Keratinocyte (primary cell): ENCODE data around the gene C4orf50. TPM values are rescaled to one million over a fixed set of nuclear protein-coding genes. Genes with fewer than 3 reads are reported as not detected.

Source experiments
- DNase-seq: peaks from one replicate; pipeline ENCODE4 v3.0.0-alpha.2; 2011; ENCODE audit warnings: low read depth, missing footprints, low spot score
- FAIRE-seq: peaks from 2 replicates; lab custom pipeline; 2011; peaks lifted over from hg19 to GRCh38; lab: Jason Lieb, UNC
- H2AFZ ChIP-seq: 2 replicates; pipeline ENCODE4 v1.6.0; 2012; ENCODE audit warnings: low read length, control low read depth, inconsistent platforms; ENCODE audit not compliant: control insufficient read depth
- H3K27ac ChIP-seq: 2 replicates; pipeline ENCODE4 v1.5.1; 2011; ENCODE audit warnings: low read length; ENCODE audit not compliant: control insufficient read depth, insufficient read depth
- H3K27me3 ChIP-seq: 3 replicates; pipeline ENCODE4 v1.6.0; 2011; ENCODE audit warnings: low read length; ENCODE audit not compliant: control insufficient read depth, insufficient read depth; ENCODE audit errors: extremely low read depth
- H3K36me3 ChIP-seq, 2 experiments: 2 replicates in 1 of 2; 3 replicates in 1 of 2; pipeline ENCODE4 v1.5.1; 2011; ENCODE audit warnings: low read length in 2 of 2, mild to moderate bottlenecking in 1 of 2; ENCODE audit not compliant: control insufficient read depth in 2 of 2, insufficient read depth in 2 of 2; ENCODE audit errors: extremely low read depth in 1 of 2
- H3K4me1 ChIP-seq: 3 replicates; pipeline ENCODE4 v1.5.1; 2011; ENCODE audit warnings: low read length; ENCODE audit not compliant: control insufficient read depth, insufficient read depth; ENCODE audit errors: extremely low read depth
- H3K4me2 ChIP-seq: 3 replicates; pipeline ENCODE4 v1.6.0; 2011; ENCODE audit warnings: low read depth, low read length; ENCODE audit not compliant: control insufficient read depth, insufficient read depth; ENCODE audit errors: extremely low read depth
- H3K4me3 ChIP-seq, 3 experiments: fragments of 200-600 bp in 1 of 3; sonication (generic) in 1 of 3; 2 replicates in 2 of 3; 3 replicates in 1 of 3; pipeline ENCODE4 v1.5.1; 2011 to 2016; ENCODE audit warnings: low read length in 3 of 3, mild to moderate bottlenecking in 3 of 3, control low read depth in 2 of 3, inconsistent platforms in 1 of 3, low read depth in 1 of 3, mixed read lengths in 1 of 3, mixed run types in 1 of 3, moderate library complexity in 1 of 3; ENCODE audit not compliant: control insufficient read depth in 2 of 3, insufficient read depth in 2 of 3; ENCODE audit errors: extremely low read depth in 1 of 3
- H3K79me2 ChIP-seq: 2 replicates; pipeline ENCODE4 v1.6.0; 2012; ENCODE audit warnings: low read length; ENCODE audit not compliant: control insufficient read depth, insufficient read depth
- H3K9ac ChIP-seq: 3 replicates; pipeline ENCODE4 v1.6.0; 2011; ENCODE audit warnings: low read length; ENCODE audit not compliant: control insufficient read depth, insufficient read depth; ENCODE audit errors: extremely low read depth
- H3K9me1 ChIP-seq: 3 replicates; pipeline ENCODE4 v1.6.0; 2011; ENCODE audit warnings: low read length; ENCODE audit not compliant: control insufficient read depth, insufficient read depth; ENCODE audit errors: extremely low read depth
- H3K9me3 ChIP-seq: 2 replicates; pipeline ENCODE4 v1.5.1; 2012; ENCODE audit warnings: low read depth, low read length; ENCODE audit not compliant: control insufficient read depth
- H4K20me1 ChIP-seq: 3 replicates; pipeline ENCODE4 v1.6.0; 2011; ENCODE audit warnings: low read length; ENCODE audit not compliant: control insufficient read depth, insufficient read depth; ENCODE audit errors: extremely low read depth
- CTCF ChIP-seq, 3 experiments: IDR thresholded peaks in 1 of 3; conservative IDR thresholded peaks in 1 of 3; optimal IDR thresholded peaks in 1 of 3; 2 replicates in 2 of 3; 3 replicates in 1 of 3; pipeline versions ENCODE3 to v1.5.1; 2011; ENCODE audit warnings: low read length in 3 of 3, mild to moderate bottlenecking in 3 of 3, moderate library complexity in 2 of 3, control low read depth in 1 of 3, inconsistent platforms in 1 of 3; ENCODE audit not compliant: insufficient read depth in 2 of 3; ENCODE audit errors: extremely low read depth in 1 of 3
- EZH2 ChIP-seq: IDR thresholded peaks from one replicate; pipeline ENCODE4 v1.6.1; 2012; ENCODE audit warnings: inconsistent platforms, mild to moderate bottlenecking, low read length, moderate library complexity
- dilution Hi-C: fragments of 300-500 bp; cut with MboI; formaldehyde crosslinking; loops from one replicate; pipeline ENCODE4 v1.7.0; 2020; ENCODE audit warnings: low sequenced_read_pairs; ENCODE audit not compliant: extremely low pct_ligation_motif_present
- polyA plus RNA-seq, 5 experiments: library from polyadenylated mRNA; depleted of rRNA in 3 of 5; stranded (reverse) in 3 of 5; stranded (forward) in 1 of 5; unstranded in 1 of 5; fragments of >200 nt; gene quantifications; 1 replicate in 1 of 5; 2 replicates in 3 of 5; 3 replicates in 1 of 5; pipeline versions ENCODE4 v1.2.1 to v1.2.3, GENCODE V29; 2011 to 2012; ENCODE audit warnings: missing spikeins in 2 of 5, low read depth in 1 of 5, low replicate concordance in 1 of 5

C4orf50 gene
- polyA plus RNA-seq, 1 donor (not counting 4 experiments of a cell fraction or from before 2014, with no cell fraction given) = not detected

- H3K36me3 ChIP-seq = no peaks in the 10 kb centered on the region
- no peak for FAIRE-seq
- dilution Hi-C loops = no loop called here
- no peak overlapping the region for H3K9ac ChIP-seq
- H4K20me1 ChIP-seq = no peaks in the 10 kb centered on the region
- H3K9me3 ChIP-seq = no peaks in the 10 kb centered on the region
- H2AFZ ChIP-seq = no peak overlapping the region
- no peaks in the 10 kb centered on the region for H3K4me1 ChIP-seq
- H3K4me3 ChIP-seq = no peak overlapping the region
- TF ChIP-seq CTCF (optimal IDR thresholded peaks at IDR 0.05 in 1 of 3, IDR thresholded peaks at IDR 0.05 in 1 of 3, conservative IDR thresholded peaks at IDR 0.05 in 1 of 3; ENCODE audit: extremely low read depth in 1 of 3, insufficient read depth in 2 of 3, low read length in 3 of 3) (no peak), EZH2 (no peak)
- H3K79me2 ChIP-seq = no peaks in the 10 kb centered on the region
- H3K27ac ChIP-seq = no peak overlapping the region
- no peaks in the 10 kb centered on the region for H3K9me1 ChIP-seq
- H3K4me2 ChIP-seq = no peak overlapping the region
- H3K27me3 ChIP-seq = peaks cover 19% of the 10 kb centered on the region
- DNase-seq = no peak
These were observed 6.5 kb downstream of the C4orf50 start for GRCh38 chr4:6011686-6012085.

- no peaks in the 10 kb centered on the region for H4K20me1 ChIP-seq
- H3K9me3 ChIP-seq = no peaks in the 10 kb centered on the region
- dilution Hi-C loops = no loop called here
- no peak overlapping the region for H2AFZ ChIP-seq
- no peaks in the 10 kb centered on the region for H3K79me2 ChIP-seq
- H3K4me3 ChIP-seq = no peak overlapping the region
- DNase-seq = no peak
- peaks cover 19% of the 10 kb centered on the region for H3K27me3 ChIP-seq
- H3K27ac ChIP-seq = no peak overlapping the region
- FAIRE-seq = no peak
- H3K9ac ChIP-seq = no peak overlapping the region
- no peaks in the 10 kb centered on the region for H3K36me3 ChIP-seq
- no peaks in the 10 kb centered on the region for H3K4me1 ChIP-seq
- no peak overlapping the region for H3K4me2 ChIP-seq
- TF ChIP-seq CTCF (optimal IDR thresholded peaks at IDR 0.05 in 1 of 3, IDR thresholded peaks at IDR 0.05 in 1 of 3, conservative IDR thresholded peaks at IDR 0.05 in 1 of 3; ENCODE audit: extremely low read depth in 1 of 3, insufficient read depth in 2 of 3, low read length in 3 of 3) = no peak
- TF ChIP-seq EZH2 = no peak
- H3K9me1 ChIP-seq = no peaks in the 10 kb centered on the region
These were observed 7.0 kb downstream of the C4orf50 start for GRCh38 chr4:6011271-6011671.
